CD14-positive monocyte (primary cell): ENCODE measurements around the gene PIP5K1C. TPM values are rescaled to one million over a fixed set of nuclear protein-coding genes. Genes with fewer than 3 reads are reported as not detected.

Experiments
- DNase-seq, 3 donors: peaks; one replicate each; pipeline ENCODE4 v3.0.0-alpha.2; 2011 to 2022
- H2AFZ ChIP-seq: 2 replicates; pipeline ENCODE4 v1.6.0; 2012; ENCODE audit warnings: mild to moderate bottlenecking, low read depth, low read length, inconsistent platforms; ENCODE audit not compliant: insufficient read depth, poor library complexity, severe bottlenecking
- H3K27ac ChIP-seq, 2 donors: 1 replicate in 1 of 2; 2 replicates in 1 of 2; pipeline ENCODE4 v1.5.1; 2012 to 2013; ENCODE audit warnings: low read length in 2 of 2, control low read depth in 1 of 2, inconsistent platforms in 1 of 2, low read depth in 1 of 2, mild to moderate bottlenecking in 1 of 2
- H3K27me3 ChIP-seq, 2 donors: one replicate each; pipeline versions ENCODE4 v1.6.0 to v1.6.1; 2011 to 2013; ENCODE audit warnings: low read length in 2 of 2; ENCODE audit not compliant: control insufficient read depth in 2 of 2, insufficient read depth in 2 of 2
- H3K36me3 ChIP-seq, 2 donors: replicated peaks in 1 of 2; 1 replicate in 1 of 2; 2 replicates in 1 of 2; pipeline versions ENCODE4 v1.5.1 to v1.6.1; 2012 to 2013; ENCODE audit warnings: low read length in 2 of 2, control low read depth in 1 of 2, inconsistent platforms in 1 of 2, mild to moderate bottlenecking in 1 of 2; ENCODE audit not compliant: insufficient read depth in 2 of 2, control insufficient read depth in 1 of 2
- H3K4me1 ChIP-seq, 2 donors: 1 replicate in 1 of 2; 2 replicates in 1 of 2; pipeline versions ENCODE4 v1.5.1 to v1.6.1; 2012 to 2013; ENCODE audit warnings: low read length in 2 of 2, control low read depth in 1 of 2, inconsistent platforms in 1 of 2, mild to moderate bottlenecking in 1 of 2, moderate library complexity in 1 of 2; ENCODE audit not compliant: insufficient read depth in 2 of 2, control insufficient read depth in 1 of 2
- H3K4me2 ChIP-seq: replicated peaks from 2 replicates; pipeline ENCODE3; 2012; ENCODE audit warnings: low read length, moderate library complexity, mild to moderate bottlenecking; ENCODE audit not compliant: poor library complexity, severe bottlenecking; ENCODE audit errors: extremely low read depth
- H3K4me3 ChIP-seq, 3 experiments: fragments of 200-600 bp in 1 of 3; sonication (generic) in 1 of 3; replicated peaks in 1 of 3; 1 replicate in 2 of 3; 2 replicates in 1 of 3; pipeline ENCODE4 v1.5.1; 2011 to 2013; ENCODE audit warnings: low read length in 3 of 3, mild to moderate bottlenecking in 3 of 3, control low read depth in 2 of 3, low read depth in 2 of 3, inconsistent platforms in 1 of 3, moderate library complexity in 1 of 3
- H3K79me2 ChIP-seq: 2 replicates; pipeline ENCODE4 v1.6.0; 2012; ENCODE audit warnings: mild to moderate bottlenecking, control low read depth, inconsistent platforms, low read length, moderate library complexity; ENCODE audit not compliant: insufficient read depth
- H3K9ac ChIP-seq: 2 replicates; pipeline ENCODE4 v1.6.0; 2017; ENCODE audit warnings: low read length, mild to moderate bottlenecking; ENCODE audit not compliant: insufficient read depth, poor library complexity, severe bottlenecking
- H3K9me3 ChIP-seq, 2 donors: replicated peaks in 1 of 2; 1 replicate in 1 of 2; 2 replicates in 1 of 2; pipeline versions ENCODE4 v1.5.1 to v1.6.1; 2012 to 2013; ENCODE audit warnings: low read length in 2 of 2, control low read depth in 1 of 2; ENCODE audit not compliant: control insufficient read depth in 1 of 2, insufficient read depth in 1 of 2
- H4K20me1 ChIP-seq: 2 replicates; pipeline ENCODE4 v1.6.0; 2012; ENCODE audit warnings: mild to moderate bottlenecking, low read length, control low read depth, moderate library complexity; ENCODE audit not compliant: insufficient read depth
- H3K27ac Mint-ChIP-seq, 7 donors: one replicate each; pipeline ENCODE4 v1.8.0; 2020; ENCODE audit warnings: mild to moderate bottlenecking in 7 of 7, mixed read lengths in 7 of 7, moderate library complexity in 6 of 7, inconsistent platforms in 2 of 7
- H3K27me3 Mint-ChIP-seq, 3 donors: one replicate each; pipeline ENCODE4 v1.8.0; 2021 to 2022; ENCODE audit warnings: low read depth in 3 of 3, mild to moderate bottlenecking in 3 of 3, mixed read lengths in 3 of 3, moderate library complexity in 3 of 3, inconsistent platforms in 1 of 3
- H3K36me3 Mint-ChIP-seq, 2 donors: one replicate each; pipeline ENCODE4 v1.8.0; 2020; ENCODE audit warnings: mixed read lengths in 2 of 2, inconsistent platforms in 1 of 2, mild to moderate bottlenecking in 1 of 2
- H3K4me1 Mint-ChIP-seq: one replicate; pipeline ENCODE4 v1.8.0; 2020; ENCODE audit warnings: mild to moderate bottlenecking, mixed read lengths
- H3K4me3 Mint-ChIP-seq, 2 donors: one replicate each; pipeline ENCODE4 v1.8.0; 2020; ENCODE audit warnings: mild to moderate bottlenecking in 2 of 2, mixed read lengths in 2 of 2, moderate library complexity in 1 of 2
- H3K9me3 Mint-ChIP-seq, 7 donors: one replicate each; pipeline ENCODE4 v1.8.0; 2020 to 2022; ENCODE audit warnings: mixed read lengths in 7 of 7, mild to moderate bottlenecking in 6 of 7, moderate library complexity in 6 of 7, inconsistent platforms in 2 of 7
- CTCF ChIP-seq: fragments of 200-600 bp; IDR thresholded peaks from one replicate; pipeline ENCODE4 v1.8.0; 2022; ENCODE audit warnings: antibody characterized with exemption, mild to moderate bottlenecking
- WGBS: methylation state at CpG from one replicate; pipeline ENCODE4 v1.1.5; 2013; ENCODE audit warnings: missing lambda C conversion rate; ENCODE audit not compliant: insufficient coverage; 5-methylcytosine and 5-hydroxymethylcytosine counted together
- intact Hi-C, 2 donors: fragments of 100-400 bp; cut with micrococcal nuclease; formaldehyde crosslinking; loops; one replicate each; pipeline versions ENCODE4 v1.15.0 to v1.15.1; 2023
- polyA plus RNA-seq, 3 donors: library from polyadenylated mRNA; depleted of rRNA in 1 of 3; unstranded in 2 of 3; stranded (reverse) in 1 of 3; fragments of 300-500 nt in 2 of 3; fragments of >200 nt in 1 of 3; fragmentation: Illumina TruSeq in 2 of 3; gene quantifications; 1 replicate in 2 of 3; 2 replicates in 1 of 3; pipeline ENCODE4 v1.2.3, GENCODE V29; 2012 to 2021

The PIP5K1C gene
- polyA plus RNA-seq, 3 donors: 6.5 to 19.5 (median 10.1) TPM

GRCh38 chr19:3712663-3713611, 12.7 kb upstream of the PIP5K1C start:
- no peak for DNase-seq
- no peaks in the 10 kb centered on the region for H3K36me3 ChIP-seq
- Mint-ChIP-seq H3K27ac (peak overlapping the region in 6 of 7 donors; percentile 2 to 58 (median 28)), H3K4me3 (no peak overlapping the region), H3K27me3 (peaks cover 8 to 37% (median 18%) of the 10 kb centered on the region in 3 donors), H3K36me3 (no peaks in the 10 kb centered on the region), H3K9me3 (peaks cover 0 to 2% (median 0%) of the 10 kb centered on the region in 7 donors), H3K4me1 (peaks cover 18% of the 10 kb centered on the region)
- no peaks in the 10 kb centered on the region for H4K20me1 ChIP-seq
- no peaks in the 10 kb centered on the region for H3K9me3 ChIP-seq
- WGBS: 28% methylated on average over 15 of the region's 23 CpGs
- no peak overlapping the region for H3K4me3 ChIP-seq
- no peak for TF ChIP-seq CTCF
- H2AFZ ChIP-seq: no peak overlapping the region
- no peak overlapping the region for H3K27ac ChIP-seq
- no peaks in the 10 kb centered on the region for H3K79me2 ChIP-seq
- no peak overlapping the region for H3K9ac ChIP-seq
- peaks cover 0 to 10% of the 10 kb centered on the region in 2 donors for H3K27me3 ChIP-seq
- intact Hi-C loops: no loop called here
- H3K4me2 ChIP-seq: no peak overlapping the region
- peaks cover 9 to 10% of the 10 kb centered on the region in 2 donors for H3K4me1 ChIP-seq

GRCh38 chr19:3710265-3710812, 10.1 kb upstream of the PIP5K1C start:
- H3K9ac ChIP-seq: no peak overlapping the region
- no peaks in the 10 kb centered on the region for H4K20me1 ChIP-seq
- WGBS: 34% methylated on average over 16 of the region's 20 CpGs
- intact Hi-C loops: no loop called here
- H3K4me1 Mint-ChIP-seq: peaks cover 21% of the 10 kb centered on the region
- peaks cover 0 to 2% (median 0%) of the 10 kb centered on the region in 7 donors for H3K9me3 Mint-ChIP-seq
- peak; percentile 80 to 96 (median 89) for DNase-seq
- peaks cover 9 to 17% of the 10 kb centered on the region in 2 donors for H3K4me1 ChIP-seq
- no peaks in the 10 kb centered on the region for H3K79me2 ChIP-seq
- no peaks in the 10 kb centered on the region for H3K9me3 ChIP-seq
- H3K27ac Mint-ChIP-seq: peak overlapping the region; percentile 37 to 89 (median 72)
- TF ChIP-seq CTCF: no peak
- no peak overlapping the region for H3K4me3 ChIP-seq
- H3K27ac ChIP-seq: peak overlapping the region in 1 of 2 donors; percentile 12
- H3K36me3 Mint-ChIP-seq: no peaks in the 10 kb centered on the region
- peaks cover 6 to 47% (median 20%) of the 10 kb centered on the region in 3 donors for H3K27me3 Mint-ChIP-seq
- peaks cover 0 to 13% of the 10 kb centered on the region in 2 donors for H3K27me3 ChIP-seq
- H3K4me3 Mint-ChIP-seq: peak overlapping the region in 1 of 2 donors; percentile 48
- H2AFZ ChIP-seq: no peak overlapping the region
- no peak overlapping the region for H3K4me2 ChIP-seq
- no peaks in the 10 kb centered on the region for H3K36me3 ChIP-seq
